Endodermal cell (in vitro differentiated cells): ENCODE measurements around the gene MEGF11. TPM values are rescaled to one million over a fixed set of nuclear protein-coding genes. Genes with fewer than 3 reads are reported as not detected.

Experiments used
- DNase-seq: peaks from one replicate; pipeline ENCODE4 v3.0.0-alpha.2; 2017
- H3K27ac ChIP-seq: 2 replicates; pipeline ENCODE4 v1.5.1; 2013; ENCODE audit warnings: mild to moderate bottlenecking, low read depth, low read length, moderate library complexity
- H3K27me3 ChIP-seq: 2 replicates; pipeline ENCODE4 v1.6.1; 2013; ENCODE audit warnings: mild to moderate bottlenecking, low read length, moderate library complexity; ENCODE audit not compliant: insufficient read depth, control insufficient read depth, poor library complexity, severe bottlenecking
- H3K36me3 ChIP-seq: 2 replicates; pipeline ENCODE4 v1.7.0; 2013; ENCODE audit warnings: mild to moderate bottlenecking, low read length, moderate library complexity; ENCODE audit not compliant: control insufficient read depth, insufficient read depth
- H3K4me1 ChIP-seq: one replicate; pipeline ENCODE4 v1.7.0; 2013; ENCODE audit warnings: low read length; ENCODE audit not compliant: control insufficient read depth, insufficient read depth
- H3K4me3 ChIP-seq: 2 replicates; pipeline ENCODE4 v1.5.1; 2013; ENCODE audit warnings: mild to moderate bottlenecking, low read length, moderate library complexity
- H3K9ac ChIP-seq: 2 replicates; pipeline ENCODE4 v1.6.1; 2013; ENCODE audit warnings: mild to moderate bottlenecking, low read length, moderate library complexity; ENCODE audit not compliant: poor library complexity, severe bottlenecking; ENCODE audit errors: extremely low read depth
- H3K9me3 ChIP-seq: 2 replicates; pipeline ENCODE4 v1.6.1; 2013; ENCODE audit warnings: mild to moderate bottlenecking, low read length, moderate library complexity; ENCODE audit not compliant: control insufficient read depth
- H3K27ac Mint-ChIP-seq: 2 replicates; pipeline ENCODE4 v1.8.0; 2020; ENCODE audit warnings: mixed read lengths
- H3K27me3 Mint-ChIP-seq: 2 replicates; pipeline ENCODE4 v1.8.0; 2021; ENCODE audit warnings: mild to moderate bottlenecking, mixed read lengths; ENCODE audit not compliant: insufficient read depth
- H3K36me3 Mint-ChIP-seq: 2 replicates; pipeline ENCODE4 v1.8.0; 2020; ENCODE audit warnings: low read depth, mixed read lengths
- H3K4me1 Mint-ChIP-seq: 2 replicates; pipeline ENCODE4 v1.8.0; 2020; ENCODE audit warnings: mixed read lengths
- H3K4me3 Mint-ChIP-seq: 2 replicates; pipeline ENCODE4 v1.8.0; 2020; ENCODE audit warnings: mild to moderate bottlenecking, moderate library complexity, mixed read lengths
- H3K9me3 Mint-ChIP-seq: 2 replicates; pipeline ENCODE4 v1.8.0; 2020; ENCODE audit warnings: mild to moderate bottlenecking, mixed read lengths
- CTCF ChIP-seq: fragments of 200-600 bp; sonication (generic); conservative IDR thresholded peaks from 2 replicates; pipeline ENCODE4 v1.5.0; 2021; ENCODE audit warnings: antibody characterized with exemption, mild to moderate bottlenecking
- WGBS, 2 experiments: methylation state at CpG; one replicate each; pipeline versions ENCODE4 v1.1.5 to v1.1.7; 2013; ENCODE audit warnings: missing lambda C conversion rate in 2 of 2, mixed read lengths in 1 of 2; ENCODE audit not compliant: insufficient coverage in 1 of 2, insufficient read length in 1 of 2; 5-methylcytosine and 5-hydroxymethylcytosine counted together
- total RNA-seq, 2 donors: library from RNA; stranded (reverse); fragmentation: NEBNext Ultra II Directional in 1 of 2; extraction: Animal tissue kit (Norgen Biotek cat#: 25700) in 1 of 2; gene quantifications; 2 replicates in 1 of 2; 3 replicates in 1 of 2; pipeline ENCODE4 v1.2.1, GENCODE V29; 2021

MEGF11 gene
- total RNA-seq, 2 donors from 2014 or later: 0.73 to 1.2 TPM

GRCh38 chr15:65908876-65909275 is 344.7 kb downstream of the MEGF11 start:
- H3K9me3 Mint-ChIP-seq: no peaks in the 10 kb centered on the region
- no peaks in the 10 kb centered on the region for H3K27me3 Mint-ChIP-seq
- H3K27ac Mint-ChIP-seq: no peak overlapping the region
- Histone ChIP-seq H3K27ac (no peak overlapping the region), H3K9ac (no peak overlapping the region), H3K4me3 (no peak overlapping the region), H3K27me3 (no peaks in the 10 kb centered on the region), H3K4me1 (peaks cover 5% of the 10 kb centered on the region), H3K9me3 (no peaks in the 10 kb centered on the region), H3K36me3 (peaks cover 66% of the 10 kb centered on the region)
- H3K4me1 Mint-ChIP-seq: peaks cover 7% of the 10 kb centered on the region
- H3K36me3 Mint-ChIP-seq: peaks cover 36% of the 10 kb centered on the region
- no peak for TF ChIP-seq CTCF
- H3K4me3 Mint-ChIP-seq: no peak overlapping the region
- WGBS, 2 experiments: 92 to 96% methylated on average over 4 of the region's 4 CpGs
- no peak for DNase-seq

GRCh38 chr15:65907661-65908060 is 345.9 kb downstream of the MEGF11 start:
- Mint-ChIP-seq H3K9me3 (no peaks in the 10 kb centered on the region), H3K4me1 (peaks cover 7% of the 10 kb centered on the region), H3K27ac (no peak overlapping the region), H3K27me3 (no peaks in the 10 kb centered on the region), H3K36me3 (peaks cover 46% of the 10 kb centered on the region), H3K4me3 (no peak overlapping the region)
- H3K27me3 ChIP-seq: no peaks in the 10 kb centered on the region
- H3K27ac ChIP-seq: no peak overlapping the region
- H3K4me3 ChIP-seq: no peak overlapping the region
- no peaks in the 10 kb centered on the region for H3K9me3 ChIP-seq
- WGBS, 2 experiments: 80 to 97% methylated on average over 2 to 3 of the region's 3 CpGs
- peaks cover 5% of the 10 kb centered on the region for H3K4me1 ChIP-seq
- H3K9ac ChIP-seq: no peak overlapping the region
- DNase-seq: no peak
- no peak for TF ChIP-seq CTCF
- H3K36me3 ChIP-seq: peaks cover 78% of the 10 kb centered on the region

GRCh38 chr15:65906396-65906795 is 347.2 kb downstream of the MEGF11 start:
- Histone ChIP-seq H3K9me3 (no peaks in the 10 kb centered on the region), H3K36me3 (peaks cover 71% of the 10 kb centered on the region), H3K4me1 (peaks cover 5% of the 10 kb centered on the region), H3K9ac (no peak overlapping the region), H3K4me3 (no peak overlapping the region), H3K27ac (no peak overlapping the region), H3K27me3 (no peaks in the 10 kb centered on the region)
- Mint-ChIP-seq H3K36me3 (peaks cover 50% of the 10 kb centered on the region), H3K4me1 (peaks cover 20% of the 10 kb centered on the region), H3K4me3 (no peak overlapping the region), H3K9me3 (no peaks in the 10 kb centered on the region), H3K27me3 (no peaks in the 10 kb centered on the region), H3K27ac (no peak overlapping the region)
- TF ChIP-seq CTCF: no peak
- WGBS, 2 experiments: 100% methylated on average over 1 of the region's 1 CpG; no CpG with 5 or more reads in 1 of the 2 experiments
- no peak for DNase-seq
